Keratinocyte (primary cell): ENCODE data around the gene ACVR1. TPM values are rescaled to one million over a fixed set of nuclear protein-coding genes. Genes with fewer than 3 reads are reported as not detected.

Source experiments
- DNase-seq: peaks from one replicate; pipeline ENCODE4 v3.0.0-alpha.2; 2011; ENCODE audit warnings: low read depth, missing footprints, low spot score
- FAIRE-seq: peaks from 2 replicates; lab custom pipeline; 2011; peaks lifted over from hg19 to GRCh38; lab: Jason Lieb, UNC
- H2AFZ ChIP-seq: 2 replicates; pipeline ENCODE4 v1.6.0; 2012; ENCODE audit warnings: low read length, control low read depth, inconsistent platforms; ENCODE audit not compliant: control insufficient read depth
- H3K27ac ChIP-seq: 2 replicates; pipeline ENCODE4 v1.5.1; 2011; ENCODE audit warnings: low read length; ENCODE audit not compliant: control insufficient read depth, insufficient read depth
- H3K27me3 ChIP-seq: 3 replicates; pipeline ENCODE4 v1.6.0; 2011; ENCODE audit warnings: low read length; ENCODE audit not compliant: control insufficient read depth, insufficient read depth; ENCODE audit errors: extremely low read depth
- H3K36me3 ChIP-seq, 2 experiments: 2 replicates in 1 of 2; 3 replicates in 1 of 2; pipeline ENCODE4 v1.5.1; 2011; ENCODE audit warnings: low read length in 2 of 2, mild to moderate bottlenecking in 1 of 2; ENCODE audit not compliant: control insufficient read depth in 2 of 2, insufficient read depth in 2 of 2; ENCODE audit errors: extremely low read depth in 1 of 2
- H3K4me1 ChIP-seq: 3 replicates; pipeline ENCODE4 v1.5.1; 2011; ENCODE audit warnings: low read length; ENCODE audit not compliant: control insufficient read depth, insufficient read depth; ENCODE audit errors: extremely low read depth
- H3K4me2 ChIP-seq: 3 replicates; pipeline ENCODE4 v1.6.0; 2011; ENCODE audit warnings: low read depth, low read length; ENCODE audit not compliant: control insufficient read depth, insufficient read depth; ENCODE audit errors: extremely low read depth
- H3K4me3 ChIP-seq, 3 experiments: fragments of 200-600 bp in 1 of 3; sonication (generic) in 1 of 3; 2 replicates in 2 of 3; 3 replicates in 1 of 3; pipeline ENCODE4 v1.5.1; 2011 to 2016; ENCODE audit warnings: low read length in 3 of 3, mild to moderate bottlenecking in 3 of 3, control low read depth in 2 of 3, inconsistent platforms in 1 of 3, low read depth in 1 of 3, mixed read lengths in 1 of 3, mixed run types in 1 of 3, moderate library complexity in 1 of 3; ENCODE audit not compliant: control insufficient read depth in 2 of 3, insufficient read depth in 2 of 3; ENCODE audit errors: extremely low read depth in 1 of 3
- H3K79me2 ChIP-seq: 2 replicates; pipeline ENCODE4 v1.6.0; 2012; ENCODE audit warnings: low read length; ENCODE audit not compliant: control insufficient read depth, insufficient read depth
- H3K9ac ChIP-seq: 3 replicates; pipeline ENCODE4 v1.6.0; 2011; ENCODE audit warnings: low read length; ENCODE audit not compliant: control insufficient read depth, insufficient read depth; ENCODE audit errors: extremely low read depth
- H3K9me1 ChIP-seq: 3 replicates; pipeline ENCODE4 v1.6.0; 2011; ENCODE audit warnings: low read length; ENCODE audit not compliant: control insufficient read depth, insufficient read depth; ENCODE audit errors: extremely low read depth
- H3K9me3 ChIP-seq: 2 replicates; pipeline ENCODE4 v1.5.1; 2012; ENCODE audit warnings: low read depth, low read length; ENCODE audit not compliant: control insufficient read depth
- H4K20me1 ChIP-seq: 3 replicates; pipeline ENCODE4 v1.6.0; 2011; ENCODE audit warnings: low read length; ENCODE audit not compliant: control insufficient read depth, insufficient read depth; ENCODE audit errors: extremely low read depth
- CTCF ChIP-seq, 3 experiments: IDR thresholded peaks in 1 of 3; conservative IDR thresholded peaks in 1 of 3; optimal IDR thresholded peaks in 1 of 3; 2 replicates in 2 of 3; 3 replicates in 1 of 3; pipeline versions ENCODE3 to v1.5.1; 2011; ENCODE audit warnings: low read length in 3 of 3, mild to moderate bottlenecking in 3 of 3, moderate library complexity in 2 of 3, control low read depth in 1 of 3, inconsistent platforms in 1 of 3; ENCODE audit not compliant: insufficient read depth in 2 of 3; ENCODE audit errors: extremely low read depth in 1 of 3
- EZH2 ChIP-seq: IDR thresholded peaks from one replicate; pipeline ENCODE4 v1.6.1; 2012; ENCODE audit warnings: inconsistent platforms, mild to moderate bottlenecking, low read length, moderate library complexity
- dilution Hi-C: fragments of 300-500 bp; cut with MboI; formaldehyde crosslinking; loops from one replicate; pipeline ENCODE4 v1.7.0; 2020; ENCODE audit warnings: low sequenced_read_pairs; ENCODE audit not compliant: extremely low pct_ligation_motif_present
- polyA plus RNA-seq, 5 experiments: library from polyadenylated mRNA; depleted of rRNA in 3 of 5; stranded (reverse) in 3 of 5; stranded (forward) in 1 of 5; unstranded in 1 of 5; fragments of >200 nt; gene quantifications; 1 replicate in 1 of 5; 2 replicates in 3 of 5; 3 replicates in 1 of 5; pipeline versions ENCODE4 v1.2.1 to v1.2.3, GENCODE V29; 2011 to 2012; ENCODE audit warnings: missing spikeins in 2 of 5, low read depth in 1 of 5, low replicate concordance in 1 of 5

ACVR1 gene
- polyA plus RNA-seq, 1 donor (not counting 4 experiments of a cell fraction or from before 2014, with no cell fraction given): 30.8 TPM

- Histone ChIP-seq H3K9me3 (no peaks in the 10 kb centered on the region), H3K9me1 (peaks cover 6% of the 10 kb centered on the region), H3K9ac (no peak overlapping the region), H4K20me1 (no peaks in the 10 kb centered on the region), H3K36me3 (peaks cover under 1 to 8% of the 10 kb centered on the region in 2 experiments), H3K4me2 (no peak overlapping the region), H3K4me3 (no peak overlapping the region), H3K4me1 (peaks cover 20% of the 10 kb centered on the region), H3K79me2 (peaks cover 29% of the 10 kb centered on the region), H3K27ac (no peak overlapping the region), H2AFZ (no peak overlapping the region), H3K27me3 (no peaks in the 10 kb centered on the region)
- dilution Hi-C loops: no loop called here
- FAIRE-seq (no peak), DNase-seq (no peak)
- no peak for TF ChIP-seq CTCF (optimal IDR thresholded peaks at IDR 0.05 in 1 of 3, IDR thresholded peaks at IDR 0.05 in 1 of 3, conservative IDR thresholded peaks at IDR 0.05 in 1 of 3; ENCODE audit: extremely low read depth in 1 of 3, insufficient read depth in 2 of 3, low read length in 3 of 3)
- no peak for TF ChIP-seq EZH2
These were observed 34.6 kb downstream of the ACVR1 start for GRCh38 chr2:157841485-157841884.

DNA sequence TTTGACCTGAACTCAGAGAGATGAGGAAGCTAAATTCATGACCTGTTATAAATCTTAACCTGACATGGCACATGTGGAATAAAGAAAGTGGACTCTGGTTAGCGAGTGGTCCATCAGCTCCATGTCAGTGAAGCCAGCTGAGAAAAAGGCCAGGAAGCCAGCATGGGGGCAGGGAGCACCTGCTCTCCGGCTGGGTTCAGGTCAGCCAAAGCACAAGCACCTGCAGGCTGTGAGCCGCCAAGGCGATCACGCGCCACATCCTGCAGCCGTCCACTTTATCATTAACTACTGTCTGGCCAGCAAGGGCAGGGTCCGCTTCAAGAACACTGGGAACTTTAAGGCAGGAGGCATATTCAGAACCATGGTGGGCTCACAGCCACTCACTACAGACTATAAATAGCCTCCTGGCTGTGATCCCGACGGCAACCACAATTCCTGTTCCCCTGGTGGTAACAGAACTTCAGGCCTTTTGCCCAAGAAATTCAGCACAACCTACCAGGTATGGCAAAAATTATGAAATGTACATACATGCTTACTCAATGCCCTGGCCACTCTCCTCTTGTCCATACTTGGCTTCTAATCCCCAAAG is 35.5 kb downstream of the ACVR1 start:
- DNase-seq: no peak

More for the DNA sequence above, 35.5 kb downstream of the ACVR1 start:
- dilution Hi-C loops: no loop called here
- TF ChIP-seq CTCF (optimal IDR thresholded peaks at IDR 0.05 in 1 of 3, IDR thresholded peaks at IDR 0.05 in 1 of 3, conservative IDR thresholded peaks at IDR 0.05 in 1 of 3; ENCODE audit: extremely low read depth in 1 of 3, insufficient read depth in 2 of 3, low read length in 3 of 3): no peak
- no peak for TF ChIP-seq EZH2
- H2AFZ ChIP-seq: no peak overlapping the region
- no peaks in the 10 kb centered on the region for H4K20me1 ChIP-seq
- no peaks in the 10 kb centered on the region for H3K9me3 ChIP-seq
- H3K27ac ChIP-seq: no peak overlapping the region
- H3K4me3 ChIP-seq: no peak overlapping the region
- peaks cover 4 to 8% of the 10 kb centered on the region in 2 experiments for H3K36me3 ChIP-seq
- FAIRE-seq: no peak
- no peak overlapping the region for H3K4me2 ChIP-seq
- H3K79me2 ChIP-seq: peaks cover 34% of the 10 kb centered on the region
- H3K9ac ChIP-seq: no peak overlapping the region
- H3K4me1 ChIP-seq: peaks cover 20% of the 10 kb centered on the region
- peaks cover 6% of the 10 kb centered on the region for H3K9me1 ChIP-seq
- no peaks in the 10 kb centered on the region for H3K27me3 ChIP-seq
